A549 (cell line): ENCODE data around the gene ZPBP2. TPM values are rescaled to one million over a fixed set of nuclear protein-coding genes. Genes with fewer than 3 reads are reported as not detected.
A peak's percentile ranks its signal among the peaks of the same experiment; 100 is the strongest.

Source experiments
- ATAC-seq, 2 experiments: fragments of 200-7000 bp in 1 of 2; fragments of >200 bp in 1 of 2; cut with Nextera tagmentation in 1 of 2; cut with Tn5 transposase in 1 of 2; 3 replicates each; pipeline versions ENCODE4 v1.8.0 to v1.9.1; 2018 to 2020; ENCODE audit warnings: mild to moderate bottlenecking in 1 of 2, moderate library complexity in 1 of 2
- CTCF ChIA-PET: fragments of 300-600 bp; sonication (Branson Sonifier 250); formaldehyde crosslinking; extraction: SDS; loops from one replicate; lab custom pipeline; 2021; ENCODE audit warnings: antibody characterized with exemption, inconsistent platforms; lab: Yijun Ruan, JAX
- POLR2A ChIA-PET: fragments of 350-600 bp; formaldehyde crosslinking; extraction: SDS; loops from one replicate; lab custom pipeline; 2021; ENCODE audit warnings: antibody characterized with exemption, inconsistent platforms; lab: Yijun Ruan, JAX
- DNase-seq, 2 experiments: peaks; one replicate each; pipeline versions ENCODE4 v3.0.0 to v3.0.0-alpha.2; 2011 to 2016; ENCODE audit warnings: low read depth in 1 of 2, low spot score in 1 of 2
- FAIRE-seq: peaks from 2 replicates; lab custom pipeline; 2011; peaks lifted over from hg19 to GRCh38; lab: Jason Lieb, UNC
- H3K27ac ChIP-seq, 2 experiments: fragments of >200 bp; sonication (Bioruptor Twin); formaldehyde crosslinking; 3 replicates each; pipeline ENCODE4 v1.5.1; 2016 to 2017
- H3K4me1 ChIP-seq: fragments of >200 bp; sonication (Bioruptor Twin); formaldehyde crosslinking; 3 replicates; pipeline ENCODE4 v1.6.1; 2016
- H3K4me2 ChIP-seq: fragments of >200 bp; sonication (Bioruptor Twin); formaldehyde crosslinking; 3 replicates; pipeline ENCODE4 v1.6.1; 2016
- H3K4me3 ChIP-seq: fragments of >200 bp; sonication (Bioruptor Twin); formaldehyde crosslinking; 3 replicates; pipeline ENCODE4 v1.5.1; 2016
- H3K9me3 ChIP-seq: fragments of >200 bp; sonication (Bioruptor Twin); formaldehyde crosslinking; 3 replicates; pipeline ENCODE4 v1.6.1; 2016
- BHLHE40 ChIP-seq: IDR thresholded peaks from 2 replicates; pipeline ENCODE4 v1.6.1; 2012; ENCODE audit warnings: low read depth, low read length, inconsistent platforms
- CBX2 ChIP-seq: fragments of 200-600 bp; sonication (generic); IDR thresholded peaks from 2 replicates; pipeline ENCODE4 v1.6.1; 2016; ENCODE audit warnings: low read depth, mild to moderate bottlenecking, borderline replicate concordance
- CBX8 ChIP-seq: fragments of 200-600 bp; sonication (generic); IDR thresholded peaks from 2 replicates; pipeline ENCODE4 v1.6.1; 2016
- ESRRA ChIP-seq: fragments of 150-350 bp; IDR thresholded peaks from 2 replicates; pipeline ENCODE4 v1.6.1; 2014; ENCODE audit warnings: mild to moderate bottlenecking, low read length, borderline replicate concordance
- FOSB ChIP-seq: fragments of 250-450 bp; sonication (Bioruptor Pico); IDR thresholded peaks from 2 replicates; pipeline ENCODE4 v1.5.0; 2020; ENCODE audit warnings: mild to moderate bottlenecking, moderate library complexity
- FOXS1 ChIP-seq: fragments of 250-450 bp; sonication (Bioruptor Pico); IDR thresholded peaks from 2 replicates; pipeline ENCODE4 v1.5.0; 2020; ENCODE audit warnings: mild to moderate bottlenecking, moderate library complexity
- HEYL ChIP-seq: fragments of 250-450 bp; sonication (Bioruptor Pico); IDR thresholded peaks from 2 replicates; pipeline ENCODE4 v1.8.0; 2021; ENCODE audit warnings: mild to moderate bottlenecking, moderate library complexity
- HOXA7 ChIP-seq: fragments of 250-450 bp; sonication (Bioruptor Pico); IDR thresholded peaks from 2 replicates; pipeline ENCODE4 v1.5.0; 2020; ENCODE audit warnings: mild to moderate bottlenecking, moderate library complexity
- HOXB5 ChIP-seq: fragments of 250-450 bp; sonication (Bioruptor Pico); IDR thresholded peaks from 2 replicates; pipeline ENCODE4 v1.5.0; 2020; ENCODE audit warnings: mild to moderate bottlenecking, moderate library complexity
- JUN ChIP-seq, 2 experiments: fragments of >200 bp; sonication (Bioruptor Twin); formaldehyde crosslinking; IDR thresholded peaks; 2 replicates in 1 of 2; 3 replicates in 1 of 2; pipeline ENCODE4 v1.6.1; 2016 to 2017
- JUNB ChIP-seq: fragments of >200 bp; sonication (Bioruptor Twin); formaldehyde crosslinking; IDR thresholded peaks from 2 replicates; pipeline ENCODE4 v1.6.1; 2016
- KDM1A ChIP-seq: fragments of 200-600 bp; sonication (generic); IDR thresholded peaks from 2 replicates; pipeline ENCODE4 v1.6.1; 2016; ENCODE audit warnings: low read depth, mild to moderate bottlenecking
- KDM5A ChIP-seq: fragments of 200-600 bp; sonication (generic); IDR thresholded peaks from 2 replicates; pipeline ENCODE4 v1.6.1; 2016; ENCODE audit warnings: antibody characterized with exemption, mild to moderate bottlenecking
- MAZ ChIP-seq: fragments of 150-350 bp; IDR thresholded peaks from 2 replicates; pipeline ENCODE4 v1.6.1; 2014; ENCODE audit warnings: antibody characterized with exemption, low read depth, low read length, borderline replicate concordance
- NFE2L2 ChIP-seq: fragments of 150-350 bp; conservative IDR thresholded peaks from 2 replicates; pipeline ENCODE4 v1.6.1; 2014; ENCODE audit warnings: low read length
- NR3C1 ChIP-seq: fragments of >200 bp; sonication (Bioruptor Twin); formaldehyde crosslinking; IDR thresholded peaks from 3 replicates; pipeline ENCODE4 v1.6.1; 2017
- POLR2A ChIP-seq: IDR thresholded peaks from 2 replicates; pipeline ENCODE4 v1.6.1; 2012; ENCODE audit warnings: mild to moderate bottlenecking, low read length
- RCOR1 ChIP-seq: fragments of 150-350 bp; IDR thresholded peaks from 2 replicates; pipeline ENCODE4 v1.6.1; 2014; ENCODE audit warnings: antibody characterized with exemption, low read length, low read depth
- RFX5 ChIP-seq: fragments of 450-650 bp; IDR thresholded peaks from 2 replicates; pipeline ENCODE4 v1.7.1; 2014; ENCODE audit warnings: antibody characterized with exemption, mild to moderate bottlenecking, moderate library complexity
- RNF2 ChIP-seq: fragments of 200-600 bp; sonication (generic); IDR thresholded peaks from 2 replicates; pipeline ENCODE4 v1.6.1; 2016; ENCODE audit warnings: low read depth, mild to moderate bottlenecking, antibody characterized with exemption, moderate library complexity, borderline replicate concordance
- ZC3H11A ChIP-seq: fragments of 450-650 bp; IDR thresholded peaks from 2 replicates; pipeline ENCODE4 v1.6.1; 2014; ENCODE audit warnings: antibody characterized with exemption, mild to moderate bottlenecking
- ZNF302 ChIP-seq: fragments of 250-450 bp; sonication (Bioruptor Pico); IDR thresholded peaks from 2 replicates; pipeline ENCODE4 v1.9.0; 2021; ENCODE audit warnings: inconsistent platforms, mild to moderate bottlenecking, moderate library complexity
- ZSCAN20 ChIP-seq: fragments of 250-450 bp; sonication (Bioruptor Pico); IDR thresholded peaks from 2 replicates; pipeline ENCODE4 v1.8.0; 2022; ENCODE audit warnings: mild to moderate bottlenecking, moderate library complexity
- WGBS: methylation state at CpG from one replicate; pipeline ENCODE4 v1.1.6; 2017; ENCODE audit errors: missing lambda C conversion rate; 5-methylcytosine and 5-hydroxymethylcytosine counted together
- polyA plus RNA-seq, 4 experiments: library from polyadenylated mRNA; depleted of rRNA in 3 of 4; stranded (reverse); fragments of >200 nt; fragmentation: RNase III in 1 of 4; extraction: RNeasy Plus Mini Kit Qiagen cat#74134 plus additional on column Dnase treatment in 1 of 4; gene quantifications; 2 replicates in 3 of 4; 3 replicates in 1 of 4; pipeline ENCODE4 v1.2.3, GENCODE V29; 2011 to 2017
- TF ChIP-seq, protein P1 (sequence below): fragments of 250-450 bp; sonication (Bioruptor Pico); IDR thresholded peaks from 2 replicates; pipeline ENCODE4 v1.5.0; 2021; ENCODE audit warnings: mild to moderate bottlenecking, moderate library complexity, borderline replicate concordance
- TF ChIP-seq, protein P2 (sequence below): IDR thresholded peaks from 2 replicates; pipeline ENCODE4 v1.6.1; 2012

ZPBP2 gene
- polyA plus RNA-seq, 2 of the 4 experiments (the other 2 are of a cell fraction) = not detected

DNA sequence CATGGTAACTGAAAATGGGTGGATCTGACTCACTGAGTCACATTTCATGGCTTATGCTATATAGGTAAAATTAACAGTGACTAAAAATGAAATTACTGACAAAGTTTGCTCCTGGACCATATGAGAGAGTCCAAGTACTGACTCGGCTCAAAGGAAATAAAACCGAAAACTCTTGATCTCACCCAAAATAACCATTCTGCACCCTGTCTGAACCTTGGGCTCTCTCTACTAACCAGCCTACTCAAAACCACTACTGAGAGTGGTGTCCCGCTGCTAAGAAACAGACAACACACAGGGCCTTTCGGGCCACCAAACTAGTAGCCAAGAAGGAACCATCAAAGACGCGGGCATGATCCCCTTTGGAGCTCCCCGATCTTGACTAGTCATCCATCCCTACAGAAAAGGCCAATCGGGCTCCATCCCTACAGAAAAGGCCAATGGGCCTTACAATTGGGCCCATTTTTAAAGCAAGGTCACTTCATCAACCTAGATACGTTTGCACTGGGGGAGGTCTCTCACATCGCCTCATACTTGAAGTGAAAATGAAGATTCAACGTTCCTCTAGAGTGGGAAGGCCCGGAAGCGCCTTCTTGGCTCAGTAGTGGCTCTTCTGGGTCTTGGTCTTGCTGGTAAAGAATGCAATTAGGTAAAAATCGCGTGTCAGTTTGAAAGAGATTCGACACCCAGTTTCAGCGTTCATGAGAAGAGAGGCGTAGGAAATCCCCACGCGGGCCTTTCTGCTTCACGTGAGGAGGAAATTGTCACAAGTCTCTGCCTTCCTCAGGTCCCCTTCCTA is 720 bp upstream of the ZPBP2 start (continued):
- no peak for TF ChIP-seq HOXB5
- no peak for TF ChIP-seq NFE2L2
- TF ChIP-seq FOXS1 = no peak
- no peak for TF ChIP-seq KDM1A
- no peak for TF ChIP-seq JUN (IDR thresholded peaks at IDR 0.05)

DNA sequence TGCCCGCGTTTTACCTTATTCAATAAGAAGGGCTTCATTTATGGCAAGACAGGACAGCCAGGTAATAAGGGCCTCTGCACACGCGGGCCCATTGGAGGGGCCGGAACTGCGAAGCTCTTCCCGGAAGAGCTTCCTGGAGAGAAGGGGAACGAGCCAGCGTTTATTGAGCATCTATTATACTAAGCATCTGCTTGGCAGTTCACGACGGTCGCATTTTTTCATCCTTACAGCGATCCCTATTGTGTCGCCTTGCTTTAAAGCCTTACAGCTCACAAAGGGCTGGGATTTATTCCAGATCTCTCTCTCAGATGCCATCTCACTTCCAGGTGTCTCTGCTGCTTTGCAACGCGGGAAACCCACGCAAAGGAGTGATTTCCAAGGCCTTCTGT is 546 bp downstream of the ZPBP2 start:
- FAIRE-seq = no peak

DNA sequence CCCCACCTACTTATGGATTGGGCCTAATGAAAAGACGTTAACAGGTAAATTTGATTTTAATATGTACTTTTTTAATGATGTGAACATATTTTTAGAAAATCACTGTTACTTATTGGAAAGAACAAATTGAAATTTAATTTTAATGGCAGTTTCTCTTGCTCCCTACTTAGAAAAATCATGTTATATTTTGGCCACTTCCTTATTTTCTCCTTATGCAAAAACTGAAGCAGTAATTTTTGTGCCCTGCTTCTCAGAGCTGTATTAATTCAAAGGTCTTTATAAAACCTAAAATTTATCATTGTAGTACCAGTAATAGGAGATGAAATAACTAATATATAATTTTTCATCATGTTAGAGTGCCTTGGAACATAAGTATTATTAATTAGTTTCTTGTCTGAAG is 2.8 kb downstream of the ZPBP2 start:
- no peak for TF ChIP-seq KDM5A
- TF ChIP-seq ZNF302 = no peak
- no peak for TF ChIP-seq CBX2
- no peak for TF ChIP-seq ESRRA
- no peak for TF ChIP-seq JUNB
- TF ChIP-seq, protein P1, sequence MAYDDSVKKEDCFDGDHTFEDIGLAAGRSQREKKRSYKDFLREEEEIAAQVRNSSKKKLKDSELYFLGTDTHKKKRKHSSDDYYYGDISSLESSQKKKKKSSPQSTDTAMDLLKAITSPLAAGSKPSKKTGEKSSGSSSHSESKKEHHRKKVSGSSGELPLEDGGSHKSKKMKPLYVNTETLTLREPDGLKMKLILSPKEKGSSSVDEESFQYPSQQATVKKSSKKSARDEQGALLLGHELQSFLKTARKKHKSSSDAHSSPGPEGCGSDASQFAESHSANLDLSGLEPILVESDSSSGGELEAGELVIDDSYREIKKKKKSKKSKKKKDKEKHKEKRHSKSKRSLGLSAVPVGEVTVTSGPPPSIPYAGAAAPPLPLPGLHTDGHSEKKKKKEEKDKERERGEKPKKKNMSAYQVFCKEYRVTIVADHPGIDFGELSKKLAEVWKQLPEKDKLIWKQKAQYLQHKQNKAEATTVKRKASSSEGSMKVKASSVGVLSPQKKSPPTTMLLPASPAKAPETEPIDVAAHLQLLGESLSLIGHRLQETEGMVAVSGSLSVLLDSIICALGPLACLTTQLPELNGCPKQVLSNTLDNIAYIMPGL (CRISPR knock-in tag) = no peak
- TF ChIP-seq RFX5 = no peak
- TF ChIP-seq RCOR1 = no peak
- TF ChIP-seq HOXA7 (CRISPR knock-in tag) = no peak
- no peak for TF ChIP-seq HEYL
- CTCF ChIA-PET = interaction anchor here (1.3 kb wide), 1 partner anchor 69 kb away, joined by 3 read pairs; no protein-coding TSS in a partner anchor

More for the DNA sequence above, 546 bp downstream of the ZPBP2 start:
- TF ChIP-seq CBX2 (no peak), JUN (IDR thresholded peaks at IDR 0.05) (no peak), NR3C1 (no peak), NFE2L2 (no peak), ZSCAN20 (CRISPR knock-in tag) (no peak), BHLHE40 (no peak), ZNF302 (no peak), CBX8 (no peak), HOXB5 (no peak), RNF2 (no peak), MAZ (no peak), FOSB (CRISPR knock-in tag) (no peak), ZC3H11A (no peak), POLR2A (no peak)
- TF ChIP-seq, protein P2, sequence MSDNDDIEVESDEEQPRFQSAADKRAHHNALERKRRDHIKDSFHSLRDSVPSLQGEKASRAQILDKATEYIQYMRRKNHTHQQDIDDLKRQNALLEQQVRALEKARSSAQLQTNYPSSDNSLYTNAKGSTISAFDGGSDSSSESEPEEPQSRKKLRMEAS = no peak
- ChIA-PET POLR2A (no interaction called here), CTCF (no interaction called here)
- Histone ChIP-seq H3K4me1 (peaks cover 9% of the 10 kb centered on the region; the same call in 2 of the 3 replicates), H3K4me3 (no peak overlapping the region), H3K9me3 (peaks cover 4% of the 10 kb centered on the region), H3K4me2 (no peak overlapping the region), H3K27ac (no peak overlapping the region)
- ATAC-seq = no peak
- WGBS = 86% methylated on average over 17 of the region's 17 CpGs
- no peak for DNase-seq

More for the DNA sequence above, 2.8 kb downstream of the ZPBP2 start:
- POLR2A ChIA-PET = no interaction called here
- Histone ChIP-seq H3K4me1 (no peaks in the 10 kb centered on the region), H3K9me3 (no peaks in the 10 kb centered on the region), H3K27ac (no peak overlapping the region), H3K4me3 (no peak overlapping the region), H3K4me2 (no peak overlapping the region)
- DNase-seq (no peak), FAIRE-seq (peak; percentile 51), ATAC-seq (no peak)
- WGBS = 61% methylated on average over 1 of the region's 1 CpG
